LNCAP (cell line): ENCODE measurements around the gene HDAC1.

ENCODE experiments used
- TF ChIP-seq, protein P1 (sequence below): fragments of 450-650 bp; IDR thresholded peaks from 2 replicates; pipeline ENCODE4 v1.5.1; 2017; ENCODE audit warnings: mild to moderate bottlenecking

HDAC1 gene

DNA sequence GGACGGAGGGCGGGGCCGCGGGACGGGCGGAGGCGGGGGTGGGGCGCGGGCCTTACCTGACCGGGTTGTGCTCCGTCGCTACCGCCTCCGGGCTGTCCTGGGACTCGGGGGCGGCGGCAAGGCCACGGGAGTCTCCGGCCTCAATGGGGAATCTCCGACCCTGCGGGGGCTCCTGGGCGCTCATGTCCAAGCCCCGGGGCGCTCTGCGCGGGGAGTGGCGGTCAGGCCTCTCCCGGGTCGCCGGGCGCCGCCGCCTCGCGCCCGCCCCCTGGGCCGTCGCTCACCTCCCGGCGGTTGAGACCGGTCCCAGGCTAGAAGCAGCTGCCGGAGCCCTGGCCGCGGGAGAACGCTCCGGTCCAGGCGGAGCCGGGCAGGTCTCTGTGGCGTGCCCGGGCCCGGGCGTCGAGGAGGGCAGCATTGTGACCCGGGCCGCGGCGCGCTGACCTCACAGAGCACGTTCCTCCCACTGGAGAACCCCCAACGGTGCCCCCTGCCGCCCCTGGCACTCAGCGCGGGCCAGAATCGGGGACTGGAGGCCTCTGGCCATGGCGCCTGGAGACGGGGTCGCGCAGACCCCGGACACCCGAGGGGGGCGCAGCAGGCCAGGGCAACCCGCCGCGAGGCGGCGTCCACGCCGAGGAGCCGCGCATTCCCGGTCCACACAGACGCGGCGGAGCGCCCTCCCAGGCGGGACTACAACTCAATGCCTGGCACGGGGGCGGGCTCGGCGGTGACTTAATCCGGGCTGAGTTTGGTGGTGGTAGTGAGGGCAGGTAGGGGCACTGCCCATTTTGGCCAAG lies 70.0 kb downstream of the HDAC1 start:
- TF ChIP-seq, protein P1, sequence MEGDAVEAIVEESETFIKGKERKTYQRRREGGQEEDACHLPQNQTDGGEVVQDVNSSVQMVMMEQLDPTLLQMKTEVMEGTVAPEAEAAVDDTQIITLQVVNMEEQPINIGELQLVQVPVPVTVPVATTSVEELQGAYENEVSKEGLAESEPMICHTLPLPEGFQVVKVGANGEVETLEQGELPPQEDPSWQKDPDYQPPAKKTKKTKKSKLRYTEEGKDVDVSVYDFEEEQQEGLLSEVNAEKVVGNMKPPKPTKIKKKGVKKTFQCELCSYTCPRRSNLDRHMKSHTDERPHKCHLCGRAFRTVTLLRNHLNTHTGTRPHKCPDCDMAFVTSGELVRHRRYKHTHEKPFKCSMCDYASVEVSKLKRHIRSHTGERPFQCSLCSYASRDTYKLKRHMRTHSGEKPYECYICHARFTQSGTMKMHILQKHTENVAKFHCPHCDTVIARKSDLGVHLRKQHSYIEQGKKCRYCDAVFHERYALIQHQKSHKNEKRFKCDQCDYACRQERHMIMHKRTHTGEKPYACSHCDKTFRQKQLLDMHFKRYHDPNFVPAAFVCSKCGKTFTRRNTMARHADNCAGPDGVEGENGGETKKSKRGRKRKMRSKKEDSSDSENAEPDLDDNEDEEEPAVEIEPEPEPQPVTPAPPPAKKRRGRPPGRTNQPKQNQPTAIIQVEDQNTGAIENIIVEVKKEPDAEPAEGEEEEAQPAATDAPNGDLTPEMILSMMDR = no peak

DNA sequence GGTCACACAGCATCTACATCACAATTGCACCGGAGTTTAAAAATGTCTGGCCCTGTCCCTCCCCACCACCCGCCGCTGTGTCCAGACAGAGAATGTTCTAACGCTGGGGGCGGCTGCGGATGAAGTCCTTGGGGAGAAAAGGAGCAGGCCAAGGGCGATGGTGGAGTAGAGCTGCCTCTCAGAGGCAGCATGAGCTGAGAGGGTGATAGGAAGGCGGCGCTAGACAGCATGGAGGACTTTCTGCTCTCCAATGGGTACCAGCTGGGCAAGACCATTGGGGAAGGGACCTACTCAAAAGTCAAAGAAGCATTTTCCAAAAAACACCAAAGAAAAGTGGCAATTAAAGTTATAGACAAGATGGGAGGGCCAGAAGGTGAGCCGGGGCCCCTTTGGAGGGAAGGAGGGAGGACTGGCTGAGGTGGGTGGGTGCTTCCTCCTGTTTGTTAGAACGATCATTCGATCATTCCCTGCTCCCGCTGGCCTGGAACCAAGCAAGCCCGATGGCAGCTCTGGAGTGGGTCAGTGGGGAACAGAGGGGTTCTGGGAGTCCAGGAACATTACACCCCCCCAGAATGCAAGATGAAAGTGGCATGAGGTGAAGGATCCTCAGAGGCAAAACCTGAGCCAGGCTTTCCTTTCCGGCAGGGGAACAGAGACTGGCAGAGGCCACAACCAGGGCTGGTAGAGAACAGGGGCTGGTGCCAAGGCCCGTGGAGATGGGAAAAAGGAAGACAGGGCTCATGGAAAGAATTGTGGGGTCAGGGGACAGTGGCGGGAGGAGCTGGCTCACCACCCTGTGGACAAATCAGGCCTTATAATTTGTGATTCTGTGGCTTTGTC lies 70.8 kb downstream of the HDAC1 start, which contains the start of the genes FAM229A and TSSK3:
Gene FAM229A, minus strand, starts transcription at position 12 of the 840 bp plus-strand sequence. CDS start 394 bp downstream, outside the sequence.
Gene TSSK3, plus strand, starts transcription at position 66 of the 840 bp plus-strand sequence. Its CDS starts 163 bp downstream, at position 229.
- TF ChIP-seq, protein P1 = no peak

GRCh38 chr1:32363713-32364112 lies 71.8 kb downstream of the HDAC1 start:
- TF ChIP-seq, protein P1 = no peak

DNA sequence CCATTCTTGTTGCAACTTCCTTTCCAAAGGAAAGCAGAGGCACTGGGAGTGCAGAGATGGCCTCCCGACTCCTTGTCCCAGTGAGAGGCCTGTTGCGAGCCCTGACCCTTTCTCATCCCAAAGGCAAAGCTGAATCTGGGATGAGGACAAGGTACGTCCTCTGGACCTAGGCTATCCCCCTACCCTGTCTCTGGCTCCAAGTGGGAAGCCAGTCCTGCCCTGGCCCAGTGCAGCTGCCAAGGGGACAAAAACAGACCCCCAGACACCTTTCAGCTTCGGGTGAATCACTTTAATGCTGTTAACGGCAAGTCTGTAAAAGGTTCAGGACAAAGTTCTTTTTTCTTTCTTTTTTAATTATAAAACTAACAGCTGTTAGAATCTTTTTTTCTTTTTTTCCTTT lies 73.0 kb downstream of the HDAC1 start:
- TF ChIP-seq, protein P1 = no peak

DNA sequence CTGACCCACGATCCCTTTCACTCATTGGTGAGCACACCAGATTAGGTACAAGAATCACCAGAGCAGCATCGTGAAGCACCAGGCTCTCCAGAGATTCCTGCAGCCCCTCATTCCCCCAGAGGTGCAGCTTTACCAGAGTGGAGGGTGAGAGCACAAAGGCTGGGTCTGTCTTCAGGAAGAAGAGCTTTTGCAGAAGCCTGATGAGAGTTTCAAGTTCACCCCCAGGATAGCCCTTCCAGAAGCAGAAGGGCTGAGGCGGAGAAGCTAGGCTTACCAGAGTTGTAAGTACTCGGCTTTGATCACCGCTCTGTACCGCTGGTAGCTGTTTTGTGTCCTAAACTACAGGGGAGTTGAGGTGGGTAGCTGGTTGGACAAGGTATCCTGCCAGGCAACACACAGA lies 73.6 kb downstream of the HDAC1 start:
- TF ChIP-seq, protein P1 = no peak

DNA sequence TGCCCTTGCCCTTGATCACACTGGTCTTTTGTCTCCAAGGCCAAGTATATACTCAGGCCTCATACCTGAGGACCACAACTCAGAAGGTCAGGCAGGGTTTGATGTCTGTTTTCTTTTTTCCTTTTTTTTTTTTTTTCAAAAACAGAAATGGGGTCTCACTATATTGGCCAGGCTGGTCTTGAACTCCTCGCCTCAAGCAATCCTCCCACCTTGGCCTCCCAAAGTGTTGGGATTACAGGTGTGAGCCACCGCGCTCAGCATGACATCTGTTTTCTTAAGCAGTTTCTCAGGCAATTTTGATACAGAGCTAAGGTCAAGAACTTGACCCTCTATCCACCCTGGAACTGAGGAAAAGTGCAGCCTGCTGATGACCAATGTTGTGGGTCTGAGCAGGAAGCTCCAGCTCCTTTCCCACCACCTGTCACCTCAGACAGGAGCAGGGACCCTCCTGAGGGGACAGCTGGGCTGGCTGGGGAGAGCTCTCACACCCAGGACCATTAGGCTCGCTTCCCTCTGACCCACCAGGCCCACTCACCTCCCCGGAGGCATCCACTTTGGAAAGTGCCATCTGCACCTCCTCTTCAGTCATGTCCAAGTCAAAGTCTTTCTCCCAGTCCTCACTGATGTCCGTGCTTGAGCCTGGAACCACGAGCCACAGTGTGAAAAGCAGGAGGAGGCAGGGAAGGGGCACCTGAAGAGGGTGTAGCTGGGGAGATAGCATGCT lies 76.2 kb downstream of the HDAC1 start:
- TF ChIP-seq, protein P1 = no peak

- TF ChIP-seq, protein P1 = no peak
Measured at GRCh38 chr1:32372149-32372756, 80.4 kb downstream of the HDAC1 start.
